COLO668 (cell line): ENCODE measurements around the gene PTH1R.

ENCODE experiments used
- DNase-seq: peaks from one replicate; lab custom pipeline; 2025; ENCODE audit not compliant: unreplicated experiment; lab: John Stamatoyannopoulos, UW

The PTH1R gene

GRCh38 chr3:46863261-46863782 lies 14.2 kb upstream of the PTH1R start, which contains the start of gene MYL3:
Gene MYL3 (minus strand): TSS chr3:46863444. CDS start chr3:46863390, 54 bp downstream.
- no peak for DNase-seq

GRCh38 chr3:46864061-46864881 lies 13.2 kb upstream of the PTH1R start:
- no peak for DNase-seq

- DNase-seq: no peak
These were observed 12.5 kb upstream of the PTH1R start for GRCh38 chr3:46865031-46865507.

- no peak for DNase-seq
These were observed 12.0 kb upstream of the PTH1R start for GRCh38 chr3:46865546-46865945.

- no peak for DNase-seq
These were observed 11.4 kb upstream of the PTH1R start for GRCh38 chr3:46866032-46866595.

- peak; percentile 51 for DNase-seq
These were observed 10.6 kb upstream of the PTH1R start for GRCh38 chr3:46866720-46867549.

- no peak for DNase-seq
These were observed 10.0 kb upstream of the PTH1R start for GRCh38 chr3:46867550-46867898.

- DNase-seq: no peak
These were observed 9.2 kb upstream of the PTH1R start for GRCh38 chr3:46868287-46868686.

- no peak for DNase-seq
These were observed 8.6 kb upstream of the PTH1R start for GRCh38 chr3:46868948-46869347.

GRCh38 chr3:46869440-46869839 lies 8.1 kb upstream of the PTH1R start:
- no peak for DNase-seq

- no peak for DNase-seq
These were observed 6.9 kb upstream of the PTH1R start for GRCh38 chr3:46870651-46871050.

GRCh38 chr3:46871222-46871621 lies 6.3 kb upstream of the PTH1R start:
- no peak for DNase-seq

GRCh38 chr3:46873521-46873920 lies 4.0 kb upstream of the PTH1R start:
- no peak for DNase-seq

GRCh38 chr3:46874430-46874829 lies 3.1 kb upstream of the PTH1R start:
- DNase-seq: no peak

GRCh38 chr3:46875560-46875959 lies 2.0 kb upstream of the PTH1R start:
- no peak for DNase-seq

GRCh38 chr3:46876313-46877300 lies 914 bp upstream of the PTH1R start:
- DNase-seq: no peak

GRCh38 chr3:46878781-46879436 lies 1.4 kb downstream of the PTH1R start:
- DNase-seq: peak; percentile 1

GRCh38 chr3:46880884-46881595 lies 3.5 kb downstream of the PTH1R start:
- no peak for DNase-seq
